ENCODE results near the gene SOX9.

- no peak for TF ChIP-seq POLR2AphosphoS5 (IDR thresholded peaks at IDR 0.05; ENCODE audit: borderline replicate concordance, low read depth, low read length)
- no peak for TF ChIP-seq EZH2 (IDR thresholded peaks at IDR 0.05)
- no peak for TF ChIP-seq FOXP2 (optimal IDR thresholded peaks at IDR 0.05; ENCODE audit: control extremely low read depth, extremely low read length, insufficient read depth)
These were observed 25.5 kb upstream of the SOX9 start for GRCh38 chr17:72095316-72095715.

Data from SK-N-MC (cell line).